Right renal pelvis (tissue), 4 donors: ENCODE results near the gene L1CAM. TPM values are rescaled to one million over a fixed set of nuclear protein-coding genes. Genes with fewer than 3 reads are reported as not detected.

ENCODE experiments used
- DNase-seq, 4 donors: peaks; one replicate each; pipeline ENCODE4 v3.0.0-alpha.2; 2013; ENCODE audit warnings: low read depth in 4 of 4, low spot score in 3 of 4, missing footprints in 1 of 4
- polyA plus RNA-seq, 4 donors: library from polyadenylated mRNA; unstranded; fragments of 120-200 nt; gene quantifications; one replicate each; pipeline ENCODE4 v1.2.1, GENCODE V29; 2013; ENCODE audit not compliant: insufficient read length in 4 of 4

L1CAM gene
- polyA plus RNA-seq, 4 donors, result 46.4 to 59.9 (median 47.9) TPM

GRCh38 chrX:153878969-153879653 is 6.9 kb downstream of the L1CAM start:
- DNase-seq, result no peak

GRCh38 chrX:153878345-153878744 is 7.6 kb downstream of the L1CAM start:
- DNase-seq, result no peak

GRCh38 chrX:153877571-153878261 is 8.3 kb downstream of the L1CAM start:
- no peak for DNase-seq

GRCh38 chrX:153876112-153876491 is 9.9 kb downstream of the L1CAM start:
- no peak for DNase-seq

- DNase-seq, result peak in 1 of 4 donors; percentile 40
These were observed 10.4 kb downstream of the L1CAM start for GRCh38 chrX:153875391-153876111.

- no peak for DNase-seq
These were observed 11.4 kb downstream of the L1CAM start for GRCh38 chrX:153874366-153875125.

- DNase-seq, result no peak
These were observed 11.9 kb downstream of the L1CAM start for GRCh38 chrX:153874085-153874365.

GRCh38 chrX:153873282-153874084 is 12.5 kb downstream of the L1CAM start:
- DNase-seq, result no peak

GRCh38 chrX:153871946-153872878 is 13.8 kb downstream of the L1CAM start:
- DNase-seq, result no peak

GRCh38 chrX:153871451-153871850 is 14.5 kb downstream of the L1CAM start:
- no peak for DNase-seq

- DNase-seq, result no peak
These were observed 15.1 kb downstream of the L1CAM start for GRCh38 chrX:153870791-153871360.

GRCh38 chrX:153870288-153870690 is 15.7 kb downstream of the L1CAM start:
- DNase-seq, result no peak

GRCh38 chrX:153869473-153870287 is 16.3 kb downstream of the L1CAM start:
- no peak for DNase-seq

- no peak for DNase-seq
These were observed 17.1 kb downstream of the L1CAM start for GRCh38 chrX:153868576-153869472.

GRCh38 chrX:153867671-153868070 is 18.3 kb downstream of the L1CAM start:
- no peak for DNase-seq

- DNase-seq, result no peak
These were observed 18.8 kb downstream of the L1CAM start for GRCh38 chrX:153867139-153867538.
